ENCODE measurements around the gene SMIM10L2A.
A peak's percentile ranks its signal among the peaks of the same experiment; 100 is the strongest.
"Not testable (repeated sequence)": the region's sequence is repeated elsewhere in the genome, so short reads cannot be mapped to it uniquely, and the experiment has no call there.

The SMIM10L2A gene

GRCh38 chrX:135423173-135423864 lies 1.6 kb downstream of the SMIM10L2A start:
- not testable (repeated sequence) for DNase-seq (ENCODE audit: low spot score)

GRCh38 chrX:135424469-135424868 lies 2.7 kb downstream of the SMIM10L2A start:
- no peak for DNase-seq (ENCODE audit: low spot score)

GRCh38 chrX:135425026-135425965 lies 3.6 kb downstream of the SMIM10L2A start:
- DNase-seq (ENCODE audit: low spot score), result no peak

- DNase-seq (ENCODE audit: low spot score), result no peak
Measured at GRCh38 chrX:135429429-135429828, 7.7 kb downstream of the SMIM10L2A start.

- DNase-seq (ENCODE audit: low spot score), result no peak
Measured at GRCh38 chrX:135431886-135432285, 10.1 kb downstream of the SMIM10L2A start.

- DNase-seq (ENCODE audit: low spot score), result no peak
Measured at GRCh38 chrX:135432453-135432852, 10.7 kb downstream of the SMIM10L2A start.

- peak; percentile 4 for DNase-seq (ENCODE audit: low spot score)
Measured at GRCh38 chrX:135432881-135433521, 11.3 kb downstream of the SMIM10L2A start.

GRCh38 chrX:135433531-135434257 lies 11.9 kb downstream of the SMIM10L2A start:
- DNase-seq (ENCODE audit: low spot score), result no peak

GRCh38 chrX:135434258-135435138 lies 12.8 kb downstream of the SMIM10L2A start:
- no peak for DNase-seq (ENCODE audit: low spot score)

- no peak for DNase-seq (ENCODE audit: low spot score)
Measured at GRCh38 chrX:135435139-135435922, 13.6 kb downstream of the SMIM10L2A start.

- no peak for DNase-seq (ENCODE audit: low spot score)
Measured at GRCh38 chrX:135435933-135436332, 14.2 kb downstream of the SMIM10L2A start.

- no peak for DNase-seq (ENCODE audit: low spot score)
Measured at GRCh38 chrX:135436456-135436855, 14.7 kb downstream of the SMIM10L2A start.

GRCh38 chrX:135436966-135437866 lies 15.5 kb downstream of the SMIM10L2A start:
- DNase-seq (ENCODE audit: low spot score), result no peak

GRCh38 chrX:135437867-135438733 lies 16.4 kb downstream of the SMIM10L2A start:
- no peak for DNase-seq (ENCODE audit: low spot score)

GRCh38 chrX:135438734-135439043 lies 16.9 kb downstream of the SMIM10L2A start:
- DNase-seq (ENCODE audit: low spot score), result no peak

GRCh38 chrX:135449637-135450550 lies 28.1 kb downstream of the SMIM10L2A start:
- DNase-seq (ENCODE audit: low spot score), result no peak

GRCh38 chrX:135453381-135453780 lies 31.6 kb downstream of the SMIM10L2A start:
- no peak for DNase-seq (ENCODE audit: low spot score)
